ENCODE results near the gene PEX11B.

DNA sequence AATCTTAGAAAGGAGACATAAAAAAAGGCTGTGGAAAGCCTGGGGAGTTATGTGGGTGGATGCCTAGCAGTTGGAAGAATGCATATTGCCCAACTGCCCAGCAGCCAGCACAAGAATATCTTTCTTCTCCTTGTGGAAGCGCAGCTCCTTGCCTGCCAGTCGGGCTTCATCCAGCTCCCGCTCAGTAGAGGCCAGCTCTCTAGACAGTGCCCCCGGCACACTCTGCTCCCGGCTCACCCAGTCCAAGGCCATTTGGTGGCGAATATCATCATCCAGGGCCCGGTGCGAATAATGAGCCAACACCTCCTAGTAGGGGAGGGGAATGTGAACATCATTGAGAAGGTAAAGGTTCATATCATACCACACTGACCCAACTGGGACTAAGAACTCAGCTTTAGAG is 17.7 kb upstream of the PEX11B start:
- TF ChIP-seq, protein P1, sequence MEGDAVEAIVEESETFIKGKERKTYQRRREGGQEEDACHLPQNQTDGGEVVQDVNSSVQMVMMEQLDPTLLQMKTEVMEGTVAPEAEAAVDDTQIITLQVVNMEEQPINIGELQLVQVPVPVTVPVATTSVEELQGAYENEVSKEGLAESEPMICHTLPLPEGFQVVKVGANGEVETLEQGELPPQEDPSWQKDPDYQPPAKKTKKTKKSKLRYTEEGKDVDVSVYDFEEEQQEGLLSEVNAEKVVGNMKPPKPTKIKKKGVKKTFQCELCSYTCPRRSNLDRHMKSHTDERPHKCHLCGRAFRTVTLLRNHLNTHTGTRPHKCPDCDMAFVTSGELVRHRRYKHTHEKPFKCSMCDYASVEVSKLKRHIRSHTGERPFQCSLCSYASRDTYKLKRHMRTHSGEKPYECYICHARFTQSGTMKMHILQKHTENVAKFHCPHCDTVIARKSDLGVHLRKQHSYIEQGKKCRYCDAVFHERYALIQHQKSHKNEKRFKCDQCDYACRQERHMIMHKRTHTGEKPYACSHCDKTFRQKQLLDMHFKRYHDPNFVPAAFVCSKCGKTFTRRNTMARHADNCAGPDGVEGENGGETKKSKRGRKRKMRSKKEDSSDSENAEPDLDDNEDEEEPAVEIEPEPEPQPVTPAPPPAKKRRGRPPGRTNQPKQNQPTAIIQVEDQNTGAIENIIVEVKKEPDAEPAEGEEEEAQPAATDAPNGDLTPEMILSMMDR (conservative IDR thresholded peaks at IDR 0.05; ENCODE audit: low read depth in 2 of 2), result no peak
- TF ChIP-seq EZH2 (IDR thresholded peaks at IDR 0.05; ENCODE audit: low read depth, unreplicated experiment), result no peak
- TF ChIP-seq REST (IDR thresholded peaks at IDR 0.05; ENCODE audit: unreplicated experiment), result no peak
- TF ChIP-seq STAT1 (IDR thresholded peaks at IDR 0.05; ENCODE audit: unreplicated experiment), result no peak
- no peak for TF ChIP-seq POLR2AphosphoS5 (IDR thresholded peaks at IDR 0.05; ENCODE audit: low read depth)
- no peak for TF ChIP-seq EZH2phosphoT487 (IDR thresholded peaks at IDR 0.05; ENCODE audit: unreplicated experiment)
- no peak for TF ChIP-seq JUNB (IDR thresholded peaks at IDR 0.05; ENCODE audit: unreplicated experiment)
- TF ChIP-seq ZNF114 (CRISPR knock-in tag; IDR thresholded peaks at IDR 0.05), result no peak
- TF ChIP-seq CREB1 (CRISPR knock-in tag; IDR thresholded peaks at IDR 0.05; ENCODE audit: low read depth), result no peak
- TF ChIP-seq ETS1 (IDR thresholded peaks at IDR 0.05), result no peak
- TF ChIP-seq NANOG (IDR thresholded peaks at IDR 0.05; ENCODE audit: borderline replicate concordance), result no peak
